Activated CD4-positive, alpha-beta T cell treated with anti-CD3 and anti-CD28 coated beads, Interleukin-2, amount 50 U/mL, for 24 hours (primary cell): Measurements from ENCODE around the gene GRIP1.

Experiments used
- DNase-seq, 2 donors: peaks; one replicate each; pipeline ENCODE4 v3.0.0-alpha.2; 2020; ENCODE audit warnings: low read depth in 1 of 2, low spot score in 1 of 2

GRIP1 gene

GRCh38 chr12:66678338-66679275 lies at the start of gene GRIP1:
GRIP1 (minus strand) TSS chr12:66679076; CDS start chr12:66678904, 172 bp downstream.
- no peak for DNase-seq

- no peak for DNase-seq
These were observed 47.7 kb upstream of the GRIP1 start for GRCh38 chr12:66726556-66726955.

GRCh38 chr12:66725031-66725430 lies 46.2 kb upstream of the GRIP1 start:
- DNase-seq, result no peak

GRCh38 chr12:66724616-66725015 lies 45.7 kb upstream of the GRIP1 start:
- DNase-seq, result no peak

GRCh38 chr12:66724026-66724425 lies 45.1 kb upstream of the GRIP1 start:
- no peak for DNase-seq

GRCh38 chr12:66719862-66720261 lies 41.0 kb upstream of the GRIP1 start:
- DNase-seq, result no peak

- no peak for DNase-seq
These were observed 38.3 kb upstream of the GRIP1 start for GRCh38 chr12:66717036-66717673.

GRCh38 chr12:66716522-66716921 lies 37.6 kb upstream of the GRIP1 start:
- no peak for DNase-seq

GRCh38 chr12:66714709-66715108 lies 35.8 kb upstream of the GRIP1 start:
- DNase-seq, result no peak

- no peak for DNase-seq
These were observed 35.1 kb upstream of the GRIP1 start for GRCh38 chr12:66713984-66714383.

GRCh38 chr12:66709893-66710292 lies 31.0 kb upstream of the GRIP1 start:
- no peak for DNase-seq

GRCh38 chr12:66709457-66709773 lies 30.5 kb upstream of the GRIP1 start:
- DNase-seq, result no peak

- no peak for DNase-seq
These were observed 30.0 kb upstream of the GRIP1 start for GRCh38 chr12:66708704-66709456.

GRCh38 chr12:66707002-66707697 lies 28.3 kb upstream of the GRIP1 start:
- DNase-seq, result no peak

- DNase-seq, result no peak
These were observed 21.0 kb upstream of the GRIP1 start for GRCh38 chr12:66699738-66700482.

- DNase-seq, result no peak
These were observed 19.7 kb upstream of the GRIP1 start for GRCh38 chr12:66698558-66698957.

- DNase-seq, result no peak
These were observed 18.5 kb upstream of the GRIP1 start for GRCh38 chr12:66697404-66697803.

- no peak for DNase-seq
These were observed 16.1 kb upstream of the GRIP1 start for GRCh38 chr12:66694666-66695613.

- peak in 1 of 2 donors; percentile 40 for DNase-seq
These were observed 15.1 kb upstream of the GRIP1 start for GRCh38 chr12:66693901-66694513.
